Measurements from ENCODE around the gene ATP5F1E. TPM values are rescaled to one million over a fixed set of nuclear protein-coding genes. Genes with fewer than 3 reads are reported as not detected.

Gene ATP5F1E
- polyA plus RNA-seq, 6 donors from 2014 or later, result 53.9 to 103 (median 75.5) TPM

DNA sequence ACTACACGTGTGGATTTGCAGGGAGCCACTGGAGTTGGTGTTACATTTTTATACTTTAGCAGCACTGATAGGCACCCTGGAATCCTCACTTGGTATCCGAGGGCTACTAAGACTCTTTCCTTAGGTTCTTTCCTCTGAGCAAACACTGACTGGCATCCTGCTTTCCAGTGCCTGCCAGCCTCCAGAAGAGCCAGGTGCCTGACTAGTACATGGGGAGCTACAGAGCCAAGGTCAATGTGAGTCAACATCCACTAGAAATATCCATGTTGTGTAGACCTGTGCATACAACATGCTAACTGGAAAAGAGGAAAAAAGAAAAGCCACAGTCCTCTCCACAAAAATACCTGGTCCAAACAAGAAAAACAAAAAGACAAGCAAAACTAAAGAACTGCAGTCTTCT lies 7.0 kb downstream of the ATP5F1E start:
- no peaks in the 10 kb centered on the region for H3K27me3 Mint-ChIP-seq
- no peaks in the 10 kb centered on the region for H3K9me3 Mint-ChIP-seq
- no peak for DNase-seq
- peaks cover 0 to 18% of the 10 kb centered on the region in 2 donors for H3K36me3 Mint-ChIP-seq
- no peak overlapping the region for H3K4me3 Mint-ChIP-seq
- ATAC-seq (ENCODE audit: low read depth in 2 of 2), result no peak
- H3K4me1 Mint-ChIP-seq, result peaks cover 22 to 42% (median 41%) of the 10 kb centered on the region in 3 donors
- H3K27ac Mint-ChIP-seq, result no peak overlapping the region

DNA sequence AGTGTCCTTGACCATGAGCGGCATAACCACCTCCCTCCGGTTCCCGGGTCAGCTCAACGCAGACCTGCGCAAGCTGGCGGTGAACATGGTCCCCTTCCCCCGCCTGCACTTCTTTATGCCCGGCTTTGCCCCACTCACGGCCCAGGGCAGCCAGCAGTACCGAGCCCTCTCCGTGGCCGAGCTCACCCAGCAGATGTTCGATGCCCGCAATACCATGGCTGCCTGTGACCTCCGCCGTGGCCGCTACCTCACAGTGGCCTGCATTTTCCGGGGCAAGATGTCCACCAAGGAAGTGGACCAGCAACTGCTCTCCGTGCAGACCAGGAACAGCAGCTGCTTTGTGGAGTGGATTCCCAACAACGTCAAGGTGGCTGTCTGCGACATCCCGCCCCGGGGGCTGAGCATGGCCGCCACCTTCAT lies 8.0 kb downstream of the ATP5F1E start:
- H3K27ac Mint-ChIP-seq, result no peak overlapping the region
- H3K9me3 Mint-ChIP-seq, result no peaks in the 10 kb centered on the region
- ATAC-seq (ENCODE audit: low read depth in 2 of 2), result no peak
- H3K4me3 Mint-ChIP-seq, result no peak overlapping the region
- H3K36me3 Mint-ChIP-seq, result peaks cover 0 to 18% of the 10 kb centered on the region in 2 donors
- H3K27me3 Mint-ChIP-seq, result no peaks in the 10 kb centered on the region
- H3K4me1 Mint-ChIP-seq, result peaks cover 17 to 35% (median 31%) of the 10 kb centered on the region in 3 donors
- no peak for DNase-seq

DNA sequence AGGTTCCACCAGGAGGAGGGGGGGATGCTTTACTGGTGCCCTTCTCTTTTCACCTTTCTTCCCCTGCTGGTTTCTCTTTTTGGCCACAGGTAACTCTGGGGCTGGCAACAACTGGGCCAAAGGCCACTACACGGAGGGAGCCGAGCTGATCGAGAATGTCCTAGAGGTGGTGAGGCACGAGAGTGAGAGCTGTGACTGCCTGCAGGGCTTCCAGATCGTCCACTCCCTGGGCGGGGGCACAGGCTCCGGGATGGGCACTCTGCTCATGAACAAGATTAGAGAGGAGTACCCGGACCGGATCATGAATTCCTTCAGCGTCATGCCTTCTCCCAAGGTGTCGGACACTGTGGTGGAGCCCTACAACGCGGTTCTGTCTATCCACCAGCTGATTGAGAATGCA lies 8.5 kb downstream of the ATP5F1E start:
- ATAC-seq (ENCODE audit: low read depth in 2 of 2) (no peak), DNase-seq (no peak)
- Mint-ChIP-seq H3K9me3 (no peaks in the 10 kb centered on the region), H3K4me1 (peaks cover 17 to 31% (median 26%) of the 10 kb centered on the region in 3 donors), H3K36me3 (peaks cover 0 to 18% of the 10 kb centered on the region in 2 donors), H3K4me3 (no peak overlapping the region), H3K27me3 (no peaks in the 10 kb centered on the region), H3K27ac (peak overlapping the region in 2 of 6 donors; percentile 38 to 67)

DNA sequence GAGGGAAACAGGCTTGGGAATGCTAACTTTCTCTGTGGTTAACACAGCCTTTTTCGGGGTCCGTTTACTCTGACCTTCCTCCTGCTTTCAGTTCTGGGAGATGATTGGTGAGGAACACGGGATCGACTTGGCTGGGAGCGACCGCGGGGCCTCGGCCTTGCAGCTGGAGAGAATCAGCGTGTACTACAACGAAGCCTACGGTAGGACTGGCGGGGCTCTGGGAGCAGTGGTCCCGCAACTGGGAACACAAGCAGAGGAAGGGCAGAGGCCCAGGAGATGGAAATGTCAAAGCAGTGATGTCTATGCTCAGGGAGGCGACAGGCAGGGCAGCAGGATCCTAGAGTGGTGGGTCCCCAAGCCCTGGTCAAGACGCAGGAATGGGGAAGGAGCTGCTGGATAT lies 9.4 kb downstream of the ATP5F1E start:
- no peak for ATAC-seq (ENCODE audit: low read depth in 2 of 2)
- no peak for DNase-seq
- Mint-ChIP-seq H3K27me3 (no peaks in the 10 kb centered on the region), H3K4me1 (peaks cover 22 to 31% (median 23%) of the 10 kb centered on the region in 3 donors), H3K4me3 (peak overlapping the region in 1 of 8 donors; percentile 10), H3K36me3 (peaks cover 0 to 17% of the 10 kb centered on the region in 2 donors), H3K27ac (peak overlapping the region in 3 of 6 donors; percentile 26 to 53 (median 30)), H3K9me3 (no peaks in the 10 kb centered on the region)

DNA sequence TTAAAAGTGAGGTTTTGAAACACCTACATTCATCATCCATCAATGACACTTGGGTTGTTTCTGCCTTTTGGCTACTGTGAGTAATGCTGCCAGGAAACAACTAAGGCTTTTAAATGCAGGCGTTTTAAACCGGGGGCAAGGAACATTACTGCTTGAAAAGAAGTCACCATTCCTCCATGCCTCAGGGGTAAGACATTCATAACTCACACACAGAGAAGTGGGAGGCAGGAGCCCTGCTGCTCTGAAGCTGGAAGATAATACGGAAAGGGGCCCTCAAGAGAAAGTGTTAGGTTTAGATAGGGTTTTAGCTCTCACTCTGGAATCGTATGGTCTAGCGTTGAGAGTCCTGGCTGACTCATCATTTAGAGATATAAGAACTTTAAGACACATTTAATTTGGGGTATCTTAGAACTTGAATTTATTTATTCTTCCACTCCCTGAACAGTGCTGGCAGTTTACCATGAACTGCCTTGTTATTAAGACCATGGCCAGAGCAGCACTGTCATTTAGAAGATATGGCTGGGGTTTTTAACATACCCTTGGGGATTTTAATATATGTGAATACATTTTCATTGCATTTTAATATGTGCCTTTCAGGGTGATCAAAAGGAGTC lies 11.1 kb downstream of the ATP5F1E start:
- peaks cover 0 to 7% of the 10 kb centered on the region in 2 donors for H3K36me3 Mint-ChIP-seq
- H3K4me1 Mint-ChIP-seq, result peaks cover 27 to 35% (median 32%) of the 10 kb centered on the region in 3 donors
- H3K27ac Mint-ChIP-seq, result peak overlapping the region in 2 of 6 donors; percentile 14 to 30
- H3K9me3 Mint-ChIP-seq, result no peaks in the 10 kb centered on the region
- H3K27me3 Mint-ChIP-seq, result no peaks in the 10 kb centered on the region
- ATAC-seq (ENCODE audit: low read depth in 2 of 2) (no peak), DNase-seq (no peak)
- H3K4me3 Mint-ChIP-seq, result no peak overlapping the region

DNA sequence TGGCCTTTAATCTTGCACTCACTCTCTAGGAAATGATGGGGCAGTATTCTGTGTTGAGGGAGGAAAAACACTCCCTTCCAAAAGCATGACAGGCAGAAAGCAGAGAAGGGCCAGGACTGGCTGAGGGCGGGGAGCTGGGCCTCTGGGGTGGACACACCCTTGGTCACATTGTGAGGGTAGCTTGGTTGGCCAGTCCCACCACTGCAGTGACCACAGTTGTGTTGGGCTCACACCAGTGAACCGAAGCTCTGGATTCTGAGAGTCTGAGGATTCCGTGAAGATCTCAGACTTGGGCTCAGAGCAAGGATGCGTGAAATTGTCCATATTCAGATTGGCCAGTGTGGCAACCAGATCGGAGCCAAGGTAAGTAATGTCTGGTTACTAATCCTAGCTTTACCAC lies 12.9 kb downstream of the ATP5F1E start, which contains the start of gene TUBB1:
TSS of gene TUBB1 (plus strand) at position 213 of the 400 bp plus-strand sequence. CDS start at position 307, 94 bp downstream.
- DNase-seq (no peak), ATAC-seq (ENCODE audit: low read depth in 2 of 2) (no peak)
- peak within 1 kb of the TSS in 5 of 6 donors; percentile 24 to 74 (median 57) for H3K27ac Mint-ChIP-seq
- H3K4me3 Mint-ChIP-seq, result no peak within 1 kb of the TSS
- peaks cover 0 to 7% of the 10 kb centered on the region in 2 donors for H3K36me3 Mint-ChIP-seq
- no peaks in the 10 kb centered on the region for H3K27me3 Mint-ChIP-seq
- peaks cover 28 to 40% (median 33%) of the 10 kb centered on the region in 3 donors for H3K4me1 Mint-ChIP-seq
- H3K9me3 Mint-ChIP-seq, result no peaks in the 10 kb centered on the region

DNA sequence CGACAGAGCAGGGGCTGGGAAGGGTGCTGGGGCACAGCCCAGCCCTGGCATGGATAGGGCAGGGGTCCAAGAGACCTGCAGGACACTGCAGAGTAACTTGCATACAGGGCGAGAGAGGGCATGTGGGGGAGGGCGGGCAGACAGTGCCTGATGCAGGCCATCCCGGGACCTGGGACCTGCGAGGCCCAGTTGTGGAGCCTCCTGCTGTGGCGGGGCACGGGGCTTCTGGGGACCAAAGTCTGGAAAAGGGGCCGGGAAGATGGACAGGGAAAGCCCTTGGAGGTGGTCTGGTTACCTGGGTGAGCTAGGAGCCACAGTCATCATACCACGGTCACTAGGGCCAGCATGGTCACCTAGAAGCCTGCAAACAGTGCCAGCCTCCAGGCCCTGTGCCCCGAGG lies 13.3 kb downstream of the ATP5F1E start:
- Mint-ChIP-seq H3K27me3 (no peaks in the 10 kb centered on the region), H3K9me3 (no peaks in the 10 kb centered on the region), H3K36me3 (peaks cover 0 to 7% of the 10 kb centered on the region in 2 donors), H3K4me1 (peaks cover 30 to 42% (median 37%) of the 10 kb centered on the region in 3 donors), H3K27ac (peak overlapping the region in 4 of 6 donors; percentile 24 to 74 (median 56)), H3K4me3 (no peak overlapping the region)
- DNase-seq, result no peak
- no peak for ATAC-seq (ENCODE audit: low read depth in 2 of 2)

DNA sequence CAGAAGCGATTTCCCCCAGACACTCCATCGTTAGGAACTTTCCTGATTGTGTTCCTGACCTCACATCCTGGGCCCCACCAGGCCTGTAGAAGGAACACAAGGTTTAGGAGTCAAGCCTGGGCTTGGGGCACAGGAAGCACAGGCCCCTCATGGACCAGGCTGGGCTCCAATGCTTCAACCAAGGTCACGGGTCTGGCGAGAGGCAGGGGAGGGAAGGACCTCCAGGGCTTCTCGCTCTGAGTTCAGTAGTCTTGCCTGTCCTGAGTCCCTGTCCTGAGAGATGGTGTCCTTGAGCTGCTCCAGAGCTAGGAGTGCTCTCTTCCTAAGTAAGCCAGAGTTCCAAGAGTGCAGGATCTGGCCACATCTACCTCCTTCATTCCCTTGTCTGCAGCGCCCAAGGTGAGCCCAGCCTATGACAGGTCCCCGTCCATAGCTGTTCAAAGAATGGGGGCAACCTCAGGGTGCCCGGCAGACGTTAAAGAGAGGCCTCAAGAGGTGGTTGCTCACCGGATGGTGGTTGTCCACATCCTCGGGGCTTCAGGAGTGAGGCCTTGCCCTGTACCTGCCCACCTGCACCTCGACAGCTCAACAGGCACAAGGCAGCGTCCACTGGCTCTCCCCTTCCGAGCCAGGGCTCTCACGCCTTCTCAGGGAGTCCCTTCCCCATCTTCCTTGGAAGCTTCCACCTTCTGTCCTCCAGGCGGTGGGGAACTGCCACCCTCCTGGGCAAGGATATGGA lies 14.5 kb downstream of the ATP5F1E start:
- Mint-ChIP-seq H3K4me1 (peaks cover 35 to 48% (median 40%) of the 10 kb centered on the region in 3 donors), H3K4me3 (peak overlapping the region in 6 of 8 donors; percentile 26 to 80 (median 72)), H3K36me3 (peaks cover 0 to 9% of the 10 kb centered on the region in 2 donors), H3K27me3 (no peaks in the 10 kb centered on the region), H3K9me3 (no peaks in the 10 kb centered on the region), H3K27ac (peak overlapping the region in 4 of 6 donors; percentile 80 to 90 (median 86))
- DNase-seq, result no peak
- ATAC-seq (ENCODE audit: low read depth in 2 of 2), result no peak

DNA sequence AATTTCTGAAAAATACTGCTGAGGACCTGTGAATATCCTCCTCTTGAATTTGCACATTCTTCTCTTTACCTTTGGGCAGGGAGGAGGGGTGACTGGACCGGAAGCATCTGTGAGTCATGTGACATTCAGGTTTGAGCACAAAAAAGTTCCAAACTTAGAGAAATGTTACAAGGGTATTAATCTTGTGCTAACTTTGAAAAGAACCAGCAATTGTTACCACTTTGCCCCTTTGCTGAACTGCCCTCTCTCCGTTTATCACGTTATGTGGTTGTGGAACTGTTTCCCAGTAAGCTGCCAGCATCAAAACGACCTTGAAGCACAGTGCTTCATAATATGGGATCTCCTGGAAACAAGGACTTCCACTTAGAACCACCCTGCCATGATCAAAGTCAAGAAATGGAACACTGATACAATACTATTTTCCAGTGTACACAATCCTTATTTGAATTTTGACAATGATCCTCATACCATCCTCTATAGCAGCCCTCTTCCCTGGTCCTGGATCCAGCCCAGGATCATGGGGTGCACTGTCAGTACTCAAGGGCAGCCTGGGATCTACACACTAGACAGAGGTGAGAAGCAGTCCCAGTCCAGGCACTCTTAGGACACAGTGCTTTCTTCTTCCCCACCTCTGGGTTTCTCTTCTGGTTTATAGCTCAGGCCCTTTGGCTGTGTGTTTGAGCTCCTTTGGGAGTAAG lies 15.2 kb downstream of the ATP5F1E start:
- H3K4me3 Mint-ChIP-seq, result peak overlapping the region; percentile 60 to 87 (median 76)
- ATAC-seq (ENCODE audit: low read depth in 2 of 2), result peak; percentile 90 to 93
- H3K9me3 Mint-ChIP-seq, result no peaks in the 10 kb centered on the region
- DNase-seq, result peak; percentile 47
- H3K36me3 Mint-ChIP-seq, result peaks cover 0 to 5% of the 10 kb centered on the region in 2 donors
- peak overlapping the region; percentile 51 to 90 (median 82) for H3K27ac Mint-ChIP-seq
- H3K4me1 Mint-ChIP-seq, result peaks cover 37 to 45% (median 43%) of the 10 kb centered on the region in 3 donors
- H3K27me3 Mint-ChIP-seq, result no peaks in the 10 kb centered on the region

DNA sequence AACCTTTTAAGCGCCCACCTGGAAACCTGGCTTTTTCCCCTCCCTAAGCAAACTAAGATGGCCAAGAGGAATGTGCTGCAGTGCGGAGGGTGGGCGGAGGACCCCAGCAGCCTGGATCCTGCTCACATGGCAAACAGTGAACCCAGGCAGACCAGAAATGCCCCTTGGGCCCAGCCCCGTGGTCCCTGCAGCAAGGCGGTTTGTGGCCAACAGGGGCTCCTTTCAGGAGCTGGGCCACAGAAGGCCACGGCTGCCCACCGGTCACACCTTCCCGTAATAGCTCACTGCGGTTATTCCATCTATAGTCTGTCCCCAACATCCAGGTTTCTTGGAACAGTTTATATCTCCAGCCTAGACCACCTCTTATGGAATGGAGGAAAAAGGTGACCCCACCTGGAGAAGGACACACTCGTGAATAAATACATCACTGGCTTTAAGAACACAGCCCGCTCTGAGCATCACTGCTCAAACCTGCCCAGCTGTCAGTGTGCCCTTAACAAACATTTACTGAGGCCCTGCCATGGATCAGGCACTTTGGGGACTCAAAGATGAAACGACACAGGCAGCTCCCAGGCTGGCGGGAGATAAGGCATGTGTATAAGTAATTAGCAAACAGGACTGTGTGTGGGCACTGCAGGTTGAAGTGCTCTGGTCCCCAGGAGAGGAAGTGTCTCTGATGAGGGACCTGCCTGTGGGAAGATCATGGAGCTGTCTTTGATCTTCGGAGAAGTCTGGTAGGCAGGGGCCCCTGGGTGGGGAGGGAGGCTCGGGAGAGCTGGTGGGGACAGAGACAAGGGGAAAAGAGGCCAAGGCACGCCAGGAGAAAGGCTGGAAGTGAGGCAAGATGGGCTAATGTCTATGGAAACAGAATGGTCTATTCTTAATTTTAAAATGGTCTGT lies 16.1 kb downstream of the ATP5F1E start:
- Mint-ChIP-seq H3K27me3 (no peaks in the 10 kb centered on the region), H3K36me3 (peaks cover 0 to 5% of the 10 kb centered on the region in 2 donors), H3K9me3 (no peaks in the 10 kb centered on the region), H3K27ac (peak overlapping the region; percentile 10 to 95 (median 86)), H3K4me1 (peaks cover 43 to 51% (median 48%) of the 10 kb centered on the region in 3 donors), H3K4me3 (peak overlapping the region; percentile 60 to 87 (median 76))
- ATAC-seq (ENCODE audit: low read depth in 2 of 2), result peak; percentile 48 to 50
- no peak for DNase-seq

DNA sequence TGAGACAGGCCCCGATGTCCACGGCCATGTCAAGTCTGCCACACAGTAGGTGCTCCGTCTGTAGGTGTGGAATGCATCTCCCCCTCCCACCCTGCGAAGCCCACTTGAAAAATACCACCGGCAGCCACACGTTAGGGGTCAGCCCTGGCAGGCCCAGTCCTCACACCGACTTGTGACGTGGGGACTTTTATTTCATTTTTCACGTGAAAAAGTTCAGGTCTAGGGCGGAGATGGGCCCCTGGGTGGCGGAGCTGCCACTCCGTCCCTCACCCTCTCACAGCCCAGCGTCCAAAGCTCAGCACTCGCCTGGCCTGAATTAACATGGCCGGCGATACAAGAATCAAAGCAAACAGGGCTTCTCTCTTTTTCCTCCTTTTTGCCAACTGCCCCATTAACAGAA lies 16.7 kb downstream of the ATP5F1E start:
- no peak for ATAC-seq (ENCODE audit: low read depth in 2 of 2)

DNA sequence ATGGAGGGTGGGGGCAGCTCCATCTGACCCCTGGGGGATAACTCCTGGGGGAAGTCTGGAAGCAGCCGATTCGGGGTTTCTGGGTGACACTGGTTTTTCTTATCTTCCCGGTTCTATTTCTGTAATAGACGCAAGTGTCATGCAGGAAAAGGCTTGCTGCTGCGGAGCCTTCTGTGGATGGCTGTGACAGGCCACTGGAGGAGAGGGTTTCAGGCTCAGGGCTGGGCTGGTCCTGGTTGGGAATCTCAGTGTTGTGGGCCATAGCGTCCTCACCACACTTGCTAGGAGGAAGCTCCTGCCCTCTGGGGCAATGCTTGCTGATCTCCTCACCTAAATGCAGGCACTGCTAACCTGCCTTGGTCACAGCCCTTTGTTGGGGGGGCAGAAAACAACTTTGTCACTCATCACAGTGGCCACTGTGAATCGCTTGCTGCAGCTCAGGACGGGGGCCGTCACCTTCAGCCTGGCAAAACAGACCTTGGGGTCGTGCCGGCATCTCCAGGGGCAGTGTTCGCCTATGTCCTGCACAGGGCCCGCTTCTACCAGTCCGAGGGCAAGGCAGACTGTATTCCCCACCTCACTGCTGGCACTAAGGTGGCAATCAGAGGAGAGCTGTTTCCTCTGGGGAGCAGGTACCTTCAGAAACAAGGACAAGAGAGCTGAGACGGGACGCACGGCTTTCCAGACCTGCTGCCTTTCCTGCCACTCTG lies 17.3 kb downstream of the ATP5F1E start:
- Mint-ChIP-seq H3K27ac (peak overlapping the region in 4 of 6 donors; percentile 16 to 76 (median 70)), H3K4me1 (peaks cover 49 to 57% (median 54%) of the 10 kb centered on the region in 3 donors)
- no peak for ATAC-seq (ENCODE audit: low read depth in 2 of 2)

More for the DNA sequence above, 16.7 kb downstream of the ATP5F1E start:
- Mint-ChIP-seq H3K9me3 (no peaks in the 10 kb centered on the region), H3K27ac (no peak overlapping the region), H3K4me1 (peaks cover 48 to 52% (median 49%) of the 10 kb centered on the region in 3 donors), H3K36me3 (peaks cover 0 to 5% of the 10 kb centered on the region in 2 donors), H3K4me3 (peak overlapping the region in 1 of 8 donors; percentile 74), H3K27me3 (no peaks in the 10 kb centered on the region)
- no peak for DNase-seq

More for the DNA sequence above, 17.3 kb downstream of the ATP5F1E start:
- no peaks in the 10 kb centered on the region for H3K27me3 Mint-ChIP-seq
- peaks cover 0 to 5% of the 10 kb centered on the region in 2 donors for H3K36me3 Mint-ChIP-seq
- H3K4me3 Mint-ChIP-seq, result peak overlapping the region in 1 of 8 donors; percentile 41
- H3K9me3 Mint-ChIP-seq, result no peaks in the 10 kb centered on the region
- no peak for DNase-seq

Measured in naive B cell (primary cell).